ENCODE data around the gene STK26.

DNA sequence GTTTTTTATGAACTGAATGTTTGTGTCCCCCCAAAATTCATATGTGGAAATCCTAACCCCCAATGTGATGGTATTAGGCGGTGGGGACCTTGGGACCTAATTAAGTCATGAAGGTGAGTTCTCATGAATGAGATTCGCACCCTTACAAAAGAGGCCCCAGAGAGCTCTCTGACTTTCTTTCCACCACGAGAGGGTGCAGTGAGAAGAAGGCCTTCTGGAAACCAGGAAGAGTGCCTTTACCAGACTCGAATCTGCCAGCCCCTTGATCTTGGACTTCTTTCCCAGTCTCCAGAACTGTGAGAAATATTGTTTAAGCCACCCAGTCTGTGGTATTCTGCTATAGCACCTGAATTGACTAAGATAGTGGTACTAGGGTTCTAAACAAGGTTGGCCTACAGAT, 40.8 kb downstream of the STK26 start:
- TF ChIP-seq, protein P1, sequence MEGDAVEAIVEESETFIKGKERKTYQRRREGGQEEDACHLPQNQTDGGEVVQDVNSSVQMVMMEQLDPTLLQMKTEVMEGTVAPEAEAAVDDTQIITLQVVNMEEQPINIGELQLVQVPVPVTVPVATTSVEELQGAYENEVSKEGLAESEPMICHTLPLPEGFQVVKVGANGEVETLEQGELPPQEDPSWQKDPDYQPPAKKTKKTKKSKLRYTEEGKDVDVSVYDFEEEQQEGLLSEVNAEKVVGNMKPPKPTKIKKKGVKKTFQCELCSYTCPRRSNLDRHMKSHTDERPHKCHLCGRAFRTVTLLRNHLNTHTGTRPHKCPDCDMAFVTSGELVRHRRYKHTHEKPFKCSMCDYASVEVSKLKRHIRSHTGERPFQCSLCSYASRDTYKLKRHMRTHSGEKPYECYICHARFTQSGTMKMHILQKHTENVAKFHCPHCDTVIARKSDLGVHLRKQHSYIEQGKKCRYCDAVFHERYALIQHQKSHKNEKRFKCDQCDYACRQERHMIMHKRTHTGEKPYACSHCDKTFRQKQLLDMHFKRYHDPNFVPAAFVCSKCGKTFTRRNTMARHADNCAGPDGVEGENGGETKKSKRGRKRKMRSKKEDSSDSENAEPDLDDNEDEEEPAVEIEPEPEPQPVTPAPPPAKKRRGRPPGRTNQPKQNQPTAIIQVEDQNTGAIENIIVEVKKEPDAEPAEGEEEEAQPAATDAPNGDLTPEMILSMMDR (IDR thresholded peaks at IDR 0.05) = no peak
- TF ChIP-seq EP300 (IDR thresholded peaks at IDR 0.05) = no peak

Measured in gastroesophageal sphincter (tissue), 3 donors.